HepG2 (cell line): ENCODE data around the gene CALD1. TPM values are rescaled to one million over a fixed set of nuclear protein-coding genes. Genes with fewer than 3 reads are reported as not detected.

Experiments
- ATAC-seq: fragments of 200-7000 bp; cut with Tn5 transposase; 3 replicates; pipeline ENCODE4 v1.9.1; 2020; ENCODE audit warnings: mild to moderate bottlenecking, moderate library complexity
- BruUV-seq: library from RNA; stranded (reverse); fragments of 400-500 nt; replicated peaks from 2 replicates; lab custom pipeline; 2021; lab: Mats Ljungman, UMichigan
- CTCF ChIA-PET: fragments of 300-600 bp; formaldehyde crosslinking; extraction: SDS; loops from one replicate; lab custom pipeline; 2021; ENCODE audit warnings: low total read pairs, inconsistent platforms, low intra/inter-chr PET ratio; lab: Yijun Ruan, JAX
- POLR2A ChIA-PET: fragments of 350-600 bp; sonication (Branson Sonifier 250); formaldehyde crosslinking; loops from one replicate; lab custom pipeline; 2020; ENCODE audit warnings: antibody characterized with exemption, inconsistent platforms; lab: Yijun Ruan, JAX
- DNase-seq: peaks from one replicate; pipeline ENCODE4 v3.0.0-alpha.2; 2015; ENCODE audit warnings: low spot score
- FAIRE-seq: peaks from 3 replicates; lab custom pipeline; 2011; peaks lifted over from hg19 to GRCh38; lab: Jason Lieb, UNC
- H2AFZ ChIP-seq: one replicate; pipeline ENCODE4 v1.6.1; 2011; ENCODE audit warnings: low read length, inconsistent platforms
- H3K27ac ChIP-seq: fragments of 300-600 bp; 3 replicates; pipeline ENCODE4 v1.8.0; 2011; ENCODE audit warnings: mixed run types, mild to moderate bottlenecking, mixed read lengths, low read length, inconsistent platforms; ENCODE audit not compliant: insufficient read depth; ENCODE audit errors: extremely low read length
- H3K27me3 ChIP-seq, 2 experiments: fragments of 200-600 bp in 1 of 2; 2 replicates in 1 of 2; 3 replicates in 1 of 2; pipeline versions ENCODE4 v1.6.0 to v1.8.0; 2011; ENCODE audit warnings: low read length in 2 of 2, mild to moderate bottlenecking in 2 of 2, moderate library complexity in 2 of 2, inconsistent platforms in 1 of 2; ENCODE audit not compliant: insufficient read depth in 2 of 2, control insufficient read depth in 1 of 2
- H3K36me3 ChIP-seq, 2 experiments: fragments of 200-600 bp in 1 of 2; replicated peaks in 1 of 2; 2 replicates in 1 of 2; 3 replicates in 1 of 2; pipeline versions ENCODE4 v1.5.1 to v1.8.0; 2011; ENCODE audit warnings: low read length in 2 of 2, inconsistent platforms in 1 of 2; ENCODE audit not compliant: insufficient read depth in 2 of 2, control insufficient read depth in 1 of 2
- H3K4me1 ChIP-seq: 2 replicates; pipeline ENCODE4 v1.5.1; 2012; ENCODE audit warnings: low read length, inconsistent platforms; ENCODE audit not compliant: insufficient read depth
- H3K4me2 ChIP-seq: 2 replicates; pipeline ENCODE4 v1.6.0; 2011; ENCODE audit warnings: low read depth, low read length, inconsistent platforms
- H3K4me3 ChIP-seq, 3 experiments: fragments of 200-600 bp in 1 of 3; sonication (generic), shearing (Covaris generic) in 1 of 3; replicated peaks in 1 of 3; 2 replicates each; pipeline ENCODE4 v1.5.1; 2011 to 2016; ENCODE audit warnings: low read length in 3 of 3, inconsistent platforms in 2 of 3, low read depth in 2 of 3, mild to moderate bottlenecking in 2 of 3, control low read depth in 1 of 3, mixed read lengths in 1 of 3; ENCODE audit not compliant: insufficient read depth in 1 of 3
- H3K79me2 ChIP-seq: one replicate; pipeline ENCODE4 v1.6.1; 2011; ENCODE audit warnings: low read length, inconsistent platforms; ENCODE audit not compliant: insufficient read depth
- H3K9ac ChIP-seq: 2 replicates; pipeline ENCODE4 v1.6.0; 2011; ENCODE audit warnings: mild to moderate bottlenecking, low read depth, low read length, inconsistent platforms; ENCODE audit not compliant: insufficient read depth
- H3K9me3 ChIP-seq: 2 replicates; pipeline ENCODE4 v1.5.1; 2012; ENCODE audit warnings: mild to moderate bottlenecking, low read length
- H4K20me1 ChIP-seq: 2 replicates; pipeline ENCODE4 v1.6.0; 2011; ENCODE audit warnings: inconsistent platforms, mild to moderate bottlenecking, low read length, moderate library complexity; ENCODE audit not compliant: insufficient read depth
- CTCF ChIP-seq: sonication (generic); formaldehyde crosslinking; IDR thresholded peaks from 2 replicates; pipeline ENCODE4 v1.5.0; 2020; ENCODE audit warnings: mild to moderate bottlenecking, missing genetic modification reagents, moderate library complexity
- DNMT3B ChIP-seq: conservative IDR thresholded peaks from 2 replicates; pipeline ENCODE4 v1.6.1; 2016; ENCODE audit warnings: missing biosample characterization, control low read depth
- RAD21 ChIP-seq: fragments of 450-650 bp; formaldehyde crosslinking; IDR thresholded peaks from 2 replicates; pipeline ENCODE4 v1.5.0; 2020; ENCODE audit warnings: mild to moderate bottlenecking
- SATB2 ChIP-seq: sonication (generic); formaldehyde crosslinking; IDR thresholded peaks from 2 replicates; pipeline ENCODE4 v1.5.0; 2020; ENCODE audit warnings: missing genetic modification reagents
- SMC3 ChIP-seq: IDR thresholded peaks from 2 replicates; pipeline ENCODE4 v1.6.1; 2011; ENCODE audit warnings: low read length, improper control_type of control experiment
- SOX5 ChIP-seq: IDR thresholded peaks from 2 replicates; pipeline ENCODE4 v1.6.1; 2016; ENCODE audit warnings: borderline replicate concordance
- STAG1 ChIP-seq: sonication (generic); formaldehyde crosslinking; IDR thresholded peaks from 2 replicates; pipeline ENCODE4 v1.4.0; 2020; ENCODE audit warnings: missing genetic modification reagents
- ZNF383 ChIP-seq: sonication (generic); formaldehyde crosslinking; IDR thresholded peaks from 2 replicates; pipeline ENCODE4 v1.4.0; 2020; ENCODE audit warnings: missing genetic modification reagents, mild to moderate bottlenecking, borderline replicate concordance
- ZNF772 ChIP-seq: sonication (generic); formaldehyde crosslinking; IDR thresholded peaks from 2 replicates; pipeline ENCODE4 v1.5.0; 2020; ENCODE audit warnings: mild to moderate bottlenecking, missing genetic modification reagents
- WGBS: methylation state at CpG from one replicate; pipeline ENCODE4 v1.1.6; 2017; ENCODE audit warnings: low lambda C conversion rate; 5-methylcytosine and 5-hydroxymethylcytosine counted together
- in situ Hi-C: cut with HindIII; loops from 2 replicates; pipeline ENCODE4 v1.10.0; 2017; ENCODE audit warnings: low pct_unique_long_range_greater_than_20kb; ENCODE audit not compliant: extremely low pct_ligation_motif_present
- intact Hi-C: fragments of 100-400 bp; cut with micrococcal nuclease; formaldehyde crosslinking; loops from one replicate; pipeline ENCODE4 v1.10.0; 2022; ENCODE audit not compliant: unreplicated experiment
- polyA plus RNA-seq, 8 experiments: library from polyadenylated mRNA; depleted of rRNA in 3 of 8; stranded (reverse) in 7 of 8; unstranded in 1 of 8; fragments of >200 nt; fragmentation: Illumina TruSeq in 4 of 8; extraction: Trizol in 4 of 8; gene quantifications; 2 replicates each; pipeline versions ENCODE4 v1.2.1 to v1.2.3, GENCODE V29; 2011 to 2016; ENCODE audit warnings: low read depth in 4 of 8, missing spikeins in 1 of 8, mixed read lengths in 1 of 8; ENCODE audit not compliant: insufficient read depth in 1 of 8
- total RNA-seq, 5 experiments: library from RNA; depleted of rRNA; stranded (reverse); fragments of >200 nt; fragmentation: Illumina TruSeq; extraction: Trizol; gene quantifications; 2 replicates each; pipeline ENCODE4 v1.2.3, GENCODE V29; 2016; ENCODE audit warnings: low read depth in 1 of 5
- TF ChIP-seq, protein P1 (sequence below): sonication (generic); formaldehyde crosslinking; IDR thresholded peaks from 2 replicates; pipeline ENCODE4 v1.4.0; 2020; ENCODE audit warnings: mild to moderate bottlenecking, missing genetic modification reagents

Gene CALD1
- total and polyA plus RNA-seq, 2 of the 13 experiments (the other 11 are each of a cell fraction or from before 2014, with no cell fraction given): 53.0 to 112 TPM

DNA sequence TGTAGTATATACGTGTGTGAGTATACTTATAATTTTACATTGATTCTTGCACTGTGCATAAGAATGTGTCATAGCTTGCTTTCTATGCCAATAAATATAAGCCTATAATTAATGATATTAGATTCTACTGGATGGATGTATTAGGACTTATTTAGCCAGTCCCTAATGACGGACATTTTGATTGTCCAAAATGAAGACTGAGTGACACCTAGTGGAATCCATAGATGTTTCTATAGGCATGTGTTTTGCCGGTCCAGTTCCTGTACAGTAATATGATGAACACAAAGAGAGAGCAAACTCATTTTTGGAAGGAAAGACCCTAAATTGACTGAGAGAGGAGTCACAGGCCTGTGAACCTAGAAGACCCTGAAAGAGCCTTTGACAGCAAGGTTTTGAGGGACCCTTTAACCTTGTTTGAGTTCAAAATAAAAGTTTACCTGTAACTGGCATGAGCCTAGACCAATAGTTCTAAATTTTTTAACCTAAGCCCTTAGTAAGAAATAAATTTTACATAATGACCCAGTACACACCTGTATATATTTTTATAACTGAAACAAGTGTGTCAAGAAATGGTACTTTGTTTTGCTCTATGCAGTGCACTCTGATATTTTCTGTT, 164.5 kb downstream of the CALD1 start:
- Histone ChIP-seq H3K9me3 (no peaks in the 10 kb centered on the region), H3K36me3 (peaks cover 9 to 34% of the 10 kb centered on the region in 2 experiments; a peak in 4 of 5 replicates), H2AFZ (no peak overlapping the region), H3K4me1 (peaks cover 51% of the 10 kb centered on the region), H3K79me2 (no peaks in the 10 kb centered on the region), H3K4me2 (no peak overlapping the region), H3K9ac (no peak overlapping the region), H4K20me1 (no peaks in the 10 kb centered on the region), H3K4me3 (no peak overlapping the region), H3K27me3 (no peaks in the 10 kb centered on the region), H3K27ac (no peak overlapping the region)
- TF ChIP-seq SMC3 (peak; percentile 75), DNMT3B (CRISPR knock-in tag) (no peak), ZNF772 (CRISPR knock-in tag) (no peak), CTCF (CRISPR knock-in tag) (peak; percentile 69), STAG1 (CRISPR knock-in tag) (peak; percentile 89), RAD21 (CRISPR knock-in tag) (peak; percentile 78), ZNF383 (CRISPR knock-in tag) (no peak), SOX5 (CRISPR knock-in tag) (0 out of 2 replicates have a peak, but pooled peaks have one; percentile 16), SATB2 (CRISPR knock-in tag) (peak; percentile 70; the same call in 1 of the 2 replicates)
- TF ChIP-seq, protein P1, sequence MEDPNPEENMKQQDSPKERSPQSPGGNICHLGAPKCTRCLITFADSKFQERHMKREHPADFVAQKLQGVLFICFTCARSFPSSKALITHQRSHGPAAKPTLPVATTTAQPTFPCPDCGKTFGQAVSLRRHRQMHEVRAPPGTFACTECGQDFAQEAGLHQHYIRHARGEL: no peak
- BruUV-seq: no TSS peak
- CTCF ChIA-PET: interaction anchor here (0.8 to 1.4 kb wide), 2 partner anchors 219 to 311 kb away, joined by 3 to 8 read pairs; no protein-coding TSS in a partner anchor
- no peak for FAIRE-seq
- POLR2A ChIA-PET: no interaction called here
- in situ Hi-C loops (no loop called here), intact Hi-C loops (loop anchor here (2.0 to 10.0 kb wide), 6 partner anchors 52 to 311 kb away; no protein-coding TSS in a partner anchor)
- peak; percentile 73 for ATAC-seq
- WGBS: 83% methylated on average over 3 of the region's 3 CpGs
- peak; percentile 57 for DNase-seq
